Peyer's patch (tissue), 4 donors: ENCODE data around the gene CAT. TPM values are rescaled to one million over a fixed set of nuclear protein-coding genes. Genes with fewer than 3 reads are reported as not detected.

Experiments used
- DNase-seq, 3 donors: peaks; one replicate each; pipeline ENCODE4 v3.0.0-alpha.2; 2017 to 2019
- H3K27ac ChIP-seq, 4 donors: fragments of 200-600 bp; sonication (generic); one replicate each; pipeline ENCODE4 v1.5.1; 2016 to 2019
- H3K27me3 ChIP-seq, 2 donors: fragments of 200-600 bp; sonication (generic); one replicate each; pipeline ENCODE4 v1.5.1; 2019
- H3K36me3 ChIP-seq, 3 donors: fragments of 200-600 bp; sonication (generic); one replicate each; pipeline ENCODE4 v1.5.1; 2016 to 2019
- H3K4me1 ChIP-seq, 4 donors: fragments of 200-600 bp; sonication (generic); one replicate each; pipeline ENCODE4 v1.5.1; 2016 to 2019
- H3K4me3 ChIP-seq, 4 donors: fragments of 200-600 bp; sonication (generic); 1 replicate in 3 of 4; 2 replicates in 1 of 4; pipeline ENCODE4 v1.5.1; 2016 to 2019; ENCODE audit warnings: mild to moderate bottlenecking in 1 of 4
- H3K9me3 ChIP-seq, 4 donors: fragments of 200-600 bp; sonication (generic); one replicate each; pipeline ENCODE4 v1.5.1; 2016 to 2019; ENCODE audit warnings: mild to moderate bottlenecking in 1 of 4
- CTCF ChIP-seq, 6 experiments: fragments of 450-650 bp in 4 of 6; fragments of 200-600 bp in 2 of 6; sonication (generic) in 1 of 6; IDR thresholded peaks; one replicate each; pipeline ENCODE4 v1.5.1; 2017 to 2019; ENCODE audit warnings: antibody characterized with exemption in 6 of 6, mild to moderate bottlenecking in 3 of 6, moderate library complexity in 1 of 6
- POLR2A ChIP-seq, 2 donors: fragments of 450-650 bp; IDR thresholded peaks; one replicate each; pipeline ENCODE4 v1.5.1; 2017; ENCODE audit warnings: antibody characterized with exemption in 2 of 2, mild to moderate bottlenecking in 2 of 2, moderate library complexity in 2 of 2
- total RNA-seq, 4 donors: library from RNA; depleted of rRNA; stranded (reverse); fragments of >200 nt; gene quantifications; one replicate each; pipeline ENCODE4 v1.1.0, GENCODE V29; 2016

Gene CAT
- total RNA-seq, 4 donors from 2014 or later = 81.0 to 271 (median 133) TPM

- Histone ChIP-seq H3K9me3 (no peaks in the 10 kb centered on the region), H3K27ac (no peak overlapping the region), H3K4me3 (no peak overlapping the region), H3K27me3 (no peaks in the 10 kb centered on the region), H3K36me3 (no peaks in the 10 kb centered on the region), H3K4me1 (no peaks in the 10 kb centered on the region)
- DNase-seq = no peak
- TF ChIP-seq CTCF (IDR thresholded peaks at IDR 0.05) (no peak), POLR2A (IDR thresholded peaks at IDR 0.05) (no peak)
These were observed 35.3 kb upstream of the CAT start for GRCh38 chr11:34403431-34403830.

DNA sequence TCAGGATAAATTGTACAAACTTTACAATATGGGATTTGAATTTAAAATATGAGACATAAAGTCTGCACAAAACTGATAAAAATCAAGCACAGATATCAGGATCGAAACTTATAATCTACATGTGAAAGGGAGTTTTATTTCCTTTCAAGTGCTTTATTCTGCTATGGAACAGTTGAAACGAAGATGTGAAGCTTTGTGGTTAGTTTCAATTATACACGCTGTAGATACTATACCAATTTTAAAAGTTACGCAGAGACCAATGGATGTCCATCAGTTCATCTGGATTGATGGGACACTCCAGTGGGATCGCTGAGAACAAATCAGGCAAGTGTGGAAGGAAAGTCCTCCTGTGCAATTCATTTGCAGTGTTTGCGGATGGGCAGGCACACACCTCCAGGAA lies 34.5 kb upstream of the CAT start:
- no peak for DNase-seq
- Histone ChIP-seq H3K27ac (no peak overlapping the region), H3K9me3 (no peaks in the 10 kb centered on the region), H3K4me3 (no peak overlapping the region), H3K27me3 (no peaks in the 10 kb centered on the region), H3K4me1 (no peaks in the 10 kb centered on the region), H3K36me3 (no peaks in the 10 kb centered on the region)
- TF ChIP-seq CTCF (IDR thresholded peaks at IDR 0.05) (no peak), POLR2A (IDR thresholded peaks at IDR 0.05) (no peak)

DNA sequence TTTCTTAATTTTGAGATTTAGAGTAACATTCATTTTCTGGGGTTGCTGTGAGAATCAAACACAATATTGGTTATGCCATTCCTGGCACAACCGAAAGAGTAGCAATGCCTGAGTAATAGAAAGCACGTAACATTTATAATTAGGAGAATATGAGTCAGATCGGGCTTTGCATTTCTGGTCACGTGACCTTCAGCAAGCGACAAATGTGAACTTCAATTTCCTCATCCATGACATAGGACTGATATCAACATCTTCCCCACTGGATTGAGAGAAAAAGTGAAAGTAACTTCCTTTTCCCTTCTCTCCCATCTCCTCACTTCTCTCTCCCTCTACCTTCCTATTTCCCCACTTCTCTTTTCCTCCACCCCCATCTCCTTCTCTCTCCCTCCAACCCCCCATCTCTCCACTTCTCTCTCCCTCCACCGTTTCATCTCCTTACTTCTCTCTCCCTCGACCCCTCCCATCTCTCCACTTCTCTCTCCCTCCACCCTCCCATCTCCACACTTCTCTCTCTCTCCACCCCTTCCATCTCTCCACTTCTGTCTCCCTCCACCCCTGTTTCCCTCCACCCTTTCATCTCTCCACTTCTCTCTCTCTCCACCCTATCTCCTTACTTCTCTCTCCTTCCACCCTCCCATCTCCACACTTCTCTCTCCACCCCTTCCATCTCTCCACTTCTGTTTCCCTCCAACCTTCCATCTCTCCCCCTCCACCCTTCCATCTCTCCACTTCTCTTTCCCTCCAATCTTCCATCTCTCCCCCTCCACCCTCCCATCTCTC lies 33.5 kb upstream of the CAT start:
- DNase-seq = no peak
- Histone ChIP-seq H3K27me3 (no peaks in the 10 kb centered on the region), H3K4me3 (no peak overlapping the region), H3K36me3 (no peaks in the 10 kb centered on the region), H3K27ac (no peak overlapping the region), H3K4me1 (no peaks in the 10 kb centered on the region), H3K9me3 (no peaks in the 10 kb centered on the region)
- TF ChIP-seq CTCF (IDR thresholded peaks at IDR 0.05) = no peak
- TF ChIP-seq POLR2A (IDR thresholded peaks at IDR 0.05) = no peak

DNA sequence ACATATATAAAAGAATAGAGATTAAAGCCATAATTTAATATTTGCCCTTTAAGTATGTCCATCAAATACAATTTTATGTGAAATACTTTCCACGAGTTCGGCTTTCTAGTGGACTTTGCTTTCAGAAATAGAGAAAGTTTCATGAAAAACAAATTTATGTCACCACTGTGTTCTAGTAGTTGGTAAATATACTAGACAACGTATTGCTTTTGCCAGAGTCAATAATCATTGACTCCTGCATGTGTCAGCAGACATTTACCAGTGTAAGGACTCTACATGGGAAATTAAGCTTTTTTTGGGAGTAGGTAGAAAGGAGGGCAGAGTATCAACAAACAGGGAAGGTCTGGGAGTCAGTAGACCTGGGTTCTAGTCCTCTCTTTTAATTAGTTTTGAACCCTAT lies 32.3 kb upstream of the CAT start:
- Histone ChIP-seq H3K36me3 (no peaks in the 10 kb centered on the region), H3K9me3 (no peaks in the 10 kb centered on the region), H3K4me3 (no peak overlapping the region), H3K27me3 (no peaks in the 10 kb centered on the region), H3K27ac (no peak overlapping the region), H3K4me1 (no peaks in the 10 kb centered on the region)
- DNase-seq = no peak
- TF ChIP-seq POLR2A (IDR thresholded peaks at IDR 0.05) (no peak), CTCF (IDR thresholded peaks at IDR 0.05) (no peak)

GRCh38 chr11:34407121-34407813 lies 31.5 kb upstream of the CAT start:
- Histone ChIP-seq H3K36me3 (no peaks in the 10 kb centered on the region), H3K4me3 (no peak overlapping the region), H3K27ac (no peak overlapping the region), H3K4me1 (no peaks in the 10 kb centered on the region), H3K9me3 (no peaks in the 10 kb centered on the region), H3K27me3 (no peaks in the 10 kb centered on the region)
- DNase-seq = no peak
- TF ChIP-seq POLR2A (IDR thresholded peaks at IDR 0.05) = no peak
- TF ChIP-seq CTCF (IDR thresholded peaks at IDR 0.05) = no peak
